CD4-positive, alpha-beta T cell treated with Interleukin-4 for 1 hour (primary cell): ENCODE results near the gene DST.

ENCODE experiments used
- DNase-seq, 2 donors: peaks; one replicate each; pipeline ENCODE4 v3.0.0-alpha.2; 2020 to 2022

Gene DST

DNA sequence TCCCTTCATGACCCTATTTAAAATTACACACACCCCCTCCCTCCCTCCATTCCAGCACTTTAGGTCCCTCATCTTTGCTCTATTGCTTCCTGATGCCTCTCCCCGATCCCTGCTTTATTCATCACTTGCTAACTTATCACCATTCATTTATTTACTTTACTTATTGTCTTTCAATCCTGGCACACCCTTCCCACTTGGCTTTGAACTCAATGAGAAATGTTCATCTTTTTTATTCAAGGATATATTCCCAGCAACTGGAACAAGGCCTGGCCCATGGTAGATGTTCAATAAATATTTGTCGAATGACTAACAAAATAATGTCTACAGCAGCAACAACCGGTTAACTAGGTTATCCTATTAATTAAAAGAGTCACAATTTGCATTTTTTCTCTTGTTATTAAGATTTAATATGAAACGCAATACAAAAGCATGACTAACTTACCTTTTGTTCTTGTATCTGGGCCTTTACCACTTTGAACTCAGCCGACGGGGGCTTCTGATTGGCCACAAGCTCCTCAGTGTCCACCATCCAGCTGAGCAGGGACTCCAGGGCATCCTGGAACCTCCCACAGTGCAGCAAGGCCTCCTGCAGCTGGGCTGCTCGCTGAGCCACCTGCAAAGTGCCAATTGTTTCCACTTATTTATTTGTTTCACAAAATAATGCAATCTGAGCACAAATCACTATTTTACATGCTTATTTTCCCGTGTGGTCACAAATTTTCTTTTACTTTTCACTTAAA lies 107.8 kb downstream of the DST start:
- DNase-seq = no peak

DNA sequence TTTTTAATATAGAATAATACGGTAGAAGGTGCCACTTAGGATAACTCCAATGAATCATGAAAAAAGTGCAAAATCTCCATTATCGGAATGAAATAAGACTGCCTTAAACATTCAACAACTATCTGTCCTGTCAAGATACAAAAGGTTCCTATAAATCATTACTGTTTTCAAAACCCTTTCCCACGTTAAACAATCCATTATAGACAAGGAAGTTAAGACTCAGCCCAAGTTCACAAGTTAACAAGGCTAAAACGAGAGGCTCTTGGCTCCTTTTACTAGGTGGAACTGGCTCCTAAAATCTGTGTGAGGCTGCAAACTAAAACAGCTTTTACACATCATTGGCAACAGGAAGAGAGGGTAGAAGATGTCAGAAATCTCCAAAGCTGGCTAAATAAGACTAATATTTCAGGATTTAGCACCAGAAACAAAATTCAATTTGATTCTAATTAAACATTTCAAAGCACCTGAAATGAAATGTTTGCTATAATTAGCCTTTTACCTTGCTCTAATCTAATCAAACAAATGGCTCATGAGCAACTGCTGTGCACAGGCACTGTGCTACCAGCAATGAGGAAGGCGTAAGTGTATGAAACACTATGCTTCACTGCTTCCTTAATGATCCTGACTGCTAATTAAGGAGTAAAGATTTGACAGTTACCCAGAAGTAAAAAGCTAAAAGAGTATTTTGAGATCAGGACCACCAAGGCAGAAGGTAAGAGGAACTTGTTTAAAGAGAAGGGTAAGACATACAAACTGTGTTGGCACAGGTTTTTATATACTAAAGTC lies 109.7 kb downstream of the DST start:
- DNase-seq = no peak

DNA sequence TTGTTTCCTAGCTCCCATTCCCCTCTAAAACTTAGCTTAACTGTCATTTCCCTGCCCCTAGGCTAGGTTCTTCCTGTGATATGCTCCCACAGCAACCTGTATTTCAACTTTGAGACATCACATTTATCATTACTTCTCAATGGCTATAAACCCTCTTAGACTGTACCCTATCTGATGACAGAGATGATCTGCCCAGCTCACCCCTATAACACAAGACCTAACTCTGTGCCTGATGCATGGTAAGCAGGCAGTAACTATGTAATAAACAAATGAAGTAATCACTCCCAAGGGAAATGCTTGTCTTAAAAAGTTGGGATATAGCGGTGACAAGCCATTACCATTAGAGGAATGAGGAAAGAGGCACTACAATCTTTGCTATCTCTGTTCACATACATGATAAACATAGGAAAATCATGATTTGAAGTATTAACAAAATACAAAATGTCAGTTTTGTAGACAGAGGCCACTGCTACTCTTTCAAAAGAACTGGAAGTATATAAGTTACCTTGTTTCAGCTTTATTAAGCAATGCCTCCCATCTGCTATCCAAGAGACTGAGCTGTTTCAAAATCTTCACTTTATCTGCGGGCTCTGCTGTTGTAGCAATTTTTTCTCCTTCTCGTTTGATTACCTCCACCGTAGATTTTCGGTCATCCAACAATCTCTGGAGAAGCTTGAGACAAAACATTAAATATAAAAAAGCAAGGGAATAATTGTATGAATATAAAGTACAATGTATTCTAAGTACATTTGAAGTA lies 110.7 kb downstream of the DST start:
- DNase-seq = no peak

GRCh38 chr6:56529594-56530191 lies 113.0 kb downstream of the DST start:
- DNase-seq = no peak

DNA sequence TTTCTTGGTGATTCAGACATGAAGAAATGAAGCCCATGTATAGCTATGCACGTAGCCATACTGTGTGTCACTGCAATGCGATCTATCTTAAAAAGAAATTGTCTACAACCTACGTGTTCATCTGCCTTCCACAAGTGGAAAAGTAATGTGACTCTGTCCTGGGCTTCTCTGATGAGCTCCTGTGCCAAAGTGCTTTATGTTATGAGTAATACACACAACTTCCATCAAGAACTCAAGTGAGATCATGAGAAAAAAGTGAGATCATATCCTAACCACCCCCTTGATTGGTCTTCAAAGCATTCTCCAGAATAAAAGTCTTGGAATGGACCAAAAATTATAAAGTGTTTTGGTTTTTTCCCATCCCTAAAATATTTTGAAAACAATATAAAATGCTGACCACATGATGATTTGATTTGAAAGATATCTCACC lies 114.3 kb downstream of the DST start:
- DNase-seq = no peak

- no peak for DNase-seq
Observed at GRCh38 chr6:56527934-56528333, 114.8 kb downstream of the DST start.

DNA sequence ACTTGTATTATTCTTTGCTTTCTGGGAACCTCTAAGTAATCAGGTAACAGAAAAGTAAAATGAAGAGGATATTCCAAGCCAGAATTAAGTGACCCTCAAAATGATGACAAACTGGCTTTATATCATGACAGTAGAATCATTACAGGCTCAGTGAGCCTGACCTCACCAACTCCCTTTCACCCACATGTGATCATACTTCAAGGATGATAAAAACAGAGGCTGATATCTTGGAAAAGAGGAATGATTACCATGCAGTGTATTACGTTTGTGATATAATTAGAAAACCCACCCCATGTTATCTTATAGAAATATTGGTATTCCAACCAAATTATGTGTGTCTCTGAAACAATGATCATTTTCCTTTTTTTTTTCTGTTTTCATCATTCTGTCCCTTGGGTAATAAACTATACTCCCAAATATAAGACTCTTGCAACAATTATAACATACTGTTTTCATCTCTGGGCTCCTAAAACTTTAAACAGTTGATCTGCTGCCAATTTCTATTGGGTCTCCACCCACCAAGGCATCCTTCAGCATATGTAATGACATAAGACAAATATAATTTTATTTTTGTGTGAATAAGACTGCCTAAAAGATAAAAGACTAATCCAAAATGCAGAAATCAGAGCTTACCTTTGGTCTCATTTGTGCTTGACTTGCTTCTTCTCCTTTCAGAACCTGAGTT lies 115.7 kb downstream of the DST start:
- no peak for DNase-seq

- no peak for DNase-seq
Observed at GRCh38 chr6:56525974-56526789, 116.5 kb downstream of the DST start.

- DNase-seq = no peak
Observed at GRCh38 chr6:56524891-56525703, 117.6 kb downstream of the DST start.

DNA sequence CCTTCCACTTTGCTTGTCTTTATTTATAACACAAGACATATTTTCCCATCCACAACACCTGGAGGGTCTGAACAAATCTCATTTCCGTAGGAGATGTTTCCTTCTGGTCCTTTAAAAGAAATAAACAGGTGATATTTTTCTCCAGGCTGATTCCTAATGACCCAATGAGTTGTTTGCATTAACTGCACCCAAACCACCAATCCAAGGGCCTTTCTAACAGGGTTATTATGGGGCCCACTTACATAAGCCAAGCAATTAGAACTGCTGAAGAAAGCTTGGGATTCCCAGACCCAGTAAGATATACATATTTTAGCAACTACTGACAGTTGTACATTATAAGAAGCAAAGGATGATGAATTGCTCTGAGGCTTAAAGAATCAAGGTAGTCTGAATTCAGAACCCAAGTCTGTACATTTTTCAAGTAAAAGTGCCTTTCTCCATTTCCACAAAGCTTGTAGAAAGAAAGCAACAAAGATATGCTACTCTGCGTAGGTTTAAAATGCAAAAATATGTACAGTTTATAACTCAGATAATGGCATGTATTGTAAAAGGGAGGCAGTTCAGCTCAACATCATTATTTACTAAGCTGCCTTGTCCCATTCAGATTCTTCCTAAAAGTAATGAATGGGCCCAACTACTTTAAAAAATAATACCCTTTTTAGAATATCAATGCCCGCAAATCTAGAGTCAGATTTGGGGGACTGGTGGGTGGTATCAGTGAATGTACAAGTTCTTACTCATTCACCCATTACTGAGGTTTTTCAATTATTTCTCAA lies 120.0 kb downstream of the DST start:
- no peak for DNase-seq

GRCh38 chr6:56521976-56522375 lies 120.7 kb downstream of the DST start:
- no peak for DNase-seq

- no peak for DNase-seq
Observed at GRCh38 chr6:56521454-56521853, 121.2 kb downstream of the DST start.

- DNase-seq = no peak
Observed at GRCh38 chr6:56520218-56520617, 122.5 kb downstream of the DST start.

GRCh38 chr6:56518995-56519767 lies 123.5 kb downstream of the DST start:
- DNase-seq = no peak

DNA sequence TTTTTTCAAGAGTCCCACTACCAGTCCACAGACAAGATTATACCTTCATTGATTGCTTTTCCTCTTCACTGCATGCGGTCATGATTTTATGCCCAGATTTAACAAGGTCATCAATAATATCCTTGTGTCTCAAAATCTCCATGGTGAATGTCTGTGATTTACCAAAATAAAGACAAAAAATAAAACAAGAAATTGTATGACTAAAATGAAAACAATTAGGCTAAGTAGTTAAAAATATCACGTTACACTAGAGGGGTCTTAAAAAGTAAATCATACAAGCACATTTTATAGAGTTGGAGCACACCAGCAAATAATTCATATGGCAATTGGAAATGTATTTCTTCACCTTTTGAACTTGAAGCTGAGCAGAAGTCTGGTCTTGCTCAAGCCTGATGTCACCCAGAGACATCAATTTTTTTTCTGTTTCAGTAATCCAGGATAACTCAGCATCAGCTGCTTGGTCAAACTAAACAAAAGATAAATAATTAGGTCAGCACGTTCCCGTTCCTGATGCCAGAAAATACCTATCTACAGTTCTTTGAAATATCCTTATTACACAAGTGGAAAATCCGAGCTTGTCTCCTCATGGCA lies 125.4 kb downstream of the DST start:
- no peak for DNase-seq

GRCh38 chr6:56516003-56516402 lies 126.7 kb downstream of the DST start:
- DNase-seq = no peak

DNA sequence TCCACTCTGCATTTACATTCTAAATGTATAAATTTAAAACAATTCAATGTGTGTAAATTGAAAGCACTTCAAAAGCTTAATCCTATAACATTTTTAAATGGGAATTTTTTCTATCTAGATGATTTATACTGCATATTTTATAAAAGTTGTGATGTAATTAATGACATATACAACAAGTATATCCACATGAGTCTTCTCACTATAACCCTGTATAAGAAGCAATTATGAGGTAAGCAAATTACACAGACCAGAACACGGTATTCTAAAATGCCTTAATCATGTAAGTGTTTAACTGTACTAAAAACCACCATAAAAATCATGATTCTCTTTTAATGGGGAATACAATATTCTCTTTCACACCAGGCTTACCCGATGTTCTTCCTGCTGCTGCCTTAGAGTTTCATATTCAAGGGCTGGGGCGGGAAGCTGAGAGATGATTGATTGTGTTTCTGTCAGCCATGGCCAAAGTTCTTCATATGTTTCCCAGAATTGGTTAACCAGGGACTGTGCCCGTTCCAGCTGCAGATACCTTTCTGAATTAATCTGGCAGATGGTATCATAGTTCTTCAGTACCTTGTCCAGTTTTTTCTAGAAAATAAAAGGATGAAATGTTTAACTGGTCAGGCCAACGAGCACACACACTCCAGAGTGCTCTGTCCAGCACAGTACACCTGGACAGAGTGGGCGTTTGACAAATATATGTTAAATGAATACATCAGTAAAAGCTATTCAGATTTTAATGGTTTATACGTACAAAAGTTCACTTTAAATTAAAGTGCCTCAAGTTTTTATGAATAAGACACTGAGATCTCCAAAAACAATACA lies 127.4 kb downstream of the DST start:
- DNase-seq = no peak

DNA sequence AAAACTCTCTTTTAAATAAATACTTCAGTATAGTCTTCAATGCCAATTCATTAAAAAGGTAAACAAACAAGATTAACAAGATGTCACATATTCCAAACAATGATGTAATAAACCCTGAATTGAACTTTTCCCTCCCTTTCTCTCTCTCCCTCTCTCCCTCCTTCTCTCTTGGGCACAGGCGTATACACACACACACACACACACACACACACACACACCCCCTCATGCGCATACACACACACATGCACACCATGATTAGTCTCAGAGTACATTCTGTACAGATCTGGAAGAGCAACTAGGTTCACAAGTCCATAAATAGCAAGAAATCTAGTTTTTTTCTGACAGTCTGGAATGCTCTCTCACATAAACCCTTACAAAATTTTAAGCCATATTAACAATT lies 128.3 kb downstream of the DST start:
- no peak for DNase-seq
